Thoracic aorta (tissue), 2 donors: ENCODE measurements around the gene RXRB. TPM values are rescaled to one million over a fixed set of nuclear protein-coding genes. Genes with fewer than 3 reads are reported as not detected.

Source experiments
- ATAC-seq: fragments of 150-250 bp; one replicate; pipeline ENCODE4 v1.8.0; 2017; ENCODE audit warnings: low read depth; ENCODE audit not compliant: insufficient number of reproducible peaks, low FRiP score
- DNase-seq: peaks from one replicate; pipeline ENCODE4 v3.0.0-alpha.2; 2020; ENCODE audit warnings: low spot score
- H3K27ac ChIP-seq, 2 donors: fragments of 200-600 bp; sonication (generic); 1 replicate in 1 of 2; 2 replicates in 1 of 2; pipeline ENCODE4 v1.5.1; 2016; ENCODE audit warnings: mild to moderate bottlenecking in 2 of 2, moderate library complexity in 2 of 2
- H3K27me3 ChIP-seq: fragments of 200-600 bp; sonication (generic); replicated peaks from 2 replicates; pipeline ENCODE4 v1.6.0; 2016; ENCODE audit warnings: mild to moderate bottlenecking; ENCODE audit not compliant: insufficient read depth
- H3K36me3 ChIP-seq: fragments of 200-600 bp; sonication (generic); one replicate; pipeline ENCODE4 v1.5.1; 2016
- H3K4me1 ChIP-seq, 2 donors: fragments of 200-600 bp; sonication (generic); 1 replicate in 1 of 2; 2 replicates in 1 of 2; pipeline versions ENCODE4 v1.5.1 to v1.6.0; 2016; ENCODE audit warnings: low read depth in 2 of 2, mild to moderate bottlenecking in 1 of 2; ENCODE audit not compliant: control insufficient read depth in 1 of 2
- H3K4me3 ChIP-seq: fragments of 200-600 bp; sonication (generic); 2 replicates; pipeline ENCODE4 v1.5.1; 2016; ENCODE audit warnings: mild to moderate bottlenecking
- H3K9me3 ChIP-seq: fragments of 200-600 bp; sonication (generic); 2 replicates; pipeline ENCODE4 v1.5.1; 2016
- total RNA-seq, 2 donors: library from RNA; depleted of rRNA; stranded (reverse); fragments of >200 nt; gene quantifications; one replicate each; pipeline versions ENCODE4 v1.1.0 to v1.2.3, GENCODE V29; 2016
- TF ChIP-seq, protein P1 (sequence below): fragments of 200-600 bp; sonication (generic); IDR thresholded peaks from one replicate; pipeline ENCODE4 v1.5.1; 2019; ENCODE audit warnings: antibody characterized with exemption

RXRB gene
- total RNA-seq, 2 donors from 2014 or later, result 38.7 to 47.2 TPM

DNA sequence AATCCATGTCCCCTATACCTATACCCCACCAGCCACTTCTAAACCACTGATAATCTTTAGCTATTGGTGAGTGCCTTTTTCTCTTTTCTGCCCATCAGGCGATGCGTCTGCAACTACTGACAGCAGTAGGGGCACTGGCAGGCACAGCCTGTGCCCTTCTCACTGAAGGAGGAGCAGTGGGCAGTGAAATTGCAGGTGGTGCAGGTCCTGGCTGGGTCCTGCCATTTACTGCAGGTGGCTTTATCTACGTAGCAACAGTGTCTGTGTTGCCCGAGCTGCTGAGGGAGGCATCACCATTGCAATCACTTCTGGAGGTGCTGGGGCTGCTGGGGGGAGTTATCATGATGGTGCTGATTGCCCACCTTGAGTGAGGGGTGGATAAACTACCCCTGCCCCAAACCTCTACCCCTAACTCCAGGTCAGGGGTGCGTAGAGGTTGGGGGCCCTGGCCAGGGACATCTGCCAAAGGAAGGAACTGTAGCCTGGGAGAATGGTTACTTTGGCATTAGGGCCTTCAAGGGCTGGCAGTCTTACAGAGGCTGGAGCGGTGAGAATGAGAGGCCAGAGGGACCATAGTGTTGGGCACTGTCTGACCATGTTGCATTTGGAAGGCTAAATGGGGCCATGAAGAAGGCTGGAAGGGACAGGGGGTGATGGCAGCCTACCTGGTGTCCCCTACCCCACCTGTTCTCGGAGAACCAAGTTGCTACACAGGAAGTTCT, 3.1 kb upstream of the RXRB start:
- no peaks in the 10 kb centered on the region for H3K27me3 ChIP-seq
- DNase-seq (no peak), ATAC-seq (no peak)
- peaks cover 15% of the 10 kb centered on the region for H3K36me3 ChIP-seq
- TF ChIP-seq, protein P1, sequence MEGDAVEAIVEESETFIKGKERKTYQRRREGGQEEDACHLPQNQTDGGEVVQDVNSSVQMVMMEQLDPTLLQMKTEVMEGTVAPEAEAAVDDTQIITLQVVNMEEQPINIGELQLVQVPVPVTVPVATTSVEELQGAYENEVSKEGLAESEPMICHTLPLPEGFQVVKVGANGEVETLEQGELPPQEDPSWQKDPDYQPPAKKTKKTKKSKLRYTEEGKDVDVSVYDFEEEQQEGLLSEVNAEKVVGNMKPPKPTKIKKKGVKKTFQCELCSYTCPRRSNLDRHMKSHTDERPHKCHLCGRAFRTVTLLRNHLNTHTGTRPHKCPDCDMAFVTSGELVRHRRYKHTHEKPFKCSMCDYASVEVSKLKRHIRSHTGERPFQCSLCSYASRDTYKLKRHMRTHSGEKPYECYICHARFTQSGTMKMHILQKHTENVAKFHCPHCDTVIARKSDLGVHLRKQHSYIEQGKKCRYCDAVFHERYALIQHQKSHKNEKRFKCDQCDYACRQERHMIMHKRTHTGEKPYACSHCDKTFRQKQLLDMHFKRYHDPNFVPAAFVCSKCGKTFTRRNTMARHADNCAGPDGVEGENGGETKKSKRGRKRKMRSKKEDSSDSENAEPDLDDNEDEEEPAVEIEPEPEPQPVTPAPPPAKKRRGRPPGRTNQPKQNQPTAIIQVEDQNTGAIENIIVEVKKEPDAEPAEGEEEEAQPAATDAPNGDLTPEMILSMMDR, result no peak
- H3K9me3 ChIP-seq, result no peaks in the 10 kb centered on the region
- peak overlapping the region; percentile 90 for H3K4me3 ChIP-seq
- H3K4me1 ChIP-seq, result peaks cover 29 to 51% of the 10 kb centered on the region in 2 donors
- H3K27ac ChIP-seq, result no peak overlapping the region

DNA sequence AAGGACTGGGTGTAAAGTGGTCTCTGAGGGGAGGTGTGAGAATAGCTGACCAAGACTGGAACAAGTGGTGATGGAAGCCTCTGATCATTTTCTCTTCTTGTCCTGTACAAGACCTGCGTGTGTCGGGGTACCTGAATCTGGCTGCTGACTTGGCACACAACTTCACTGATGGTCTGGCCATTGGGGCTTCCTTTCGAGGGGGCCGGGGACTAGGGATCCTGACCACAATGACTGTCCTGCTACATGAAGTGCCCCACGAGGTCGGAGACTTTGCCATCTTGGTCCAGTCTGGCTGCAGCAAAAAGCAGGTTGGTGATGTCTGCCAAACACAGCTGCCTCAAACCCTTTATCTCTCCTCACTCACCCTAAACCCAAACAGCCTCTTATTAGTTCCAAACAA, 2.3 kb upstream of the RXRB start:
- Histone ChIP-seq H3K27me3 (no peaks in the 10 kb centered on the region), H3K4me1 (peaks cover 29 to 59% of the 10 kb centered on the region in 2 donors), H3K27ac (no peak overlapping the region), H3K4me3 (no peak overlapping the region), H3K36me3 (peaks cover 15% of the 10 kb centered on the region), H3K9me3 (no peaks in the 10 kb centered on the region)
- DNase-seq, result no peak
- TF ChIP-seq, protein P1, result no peak
- ATAC-seq, result no peak

DNA sequence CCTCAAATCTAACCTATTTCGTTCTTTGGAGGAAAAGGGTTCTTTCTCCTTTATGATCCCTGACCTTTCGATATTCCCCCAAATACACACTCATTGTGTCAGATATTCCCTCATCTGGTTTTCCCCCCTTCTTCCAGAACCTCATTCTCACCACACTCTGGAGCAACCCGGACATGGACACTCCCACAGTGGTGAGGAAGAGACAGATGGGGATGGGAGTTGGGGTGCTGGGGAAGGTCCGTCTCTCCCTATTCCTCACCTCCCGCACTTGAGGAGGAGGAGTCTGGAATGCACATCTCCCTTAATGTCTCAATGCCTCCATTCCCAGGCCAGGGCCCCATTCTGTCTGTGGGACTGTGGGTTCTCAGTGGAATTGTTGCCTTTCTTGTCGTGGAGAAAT, 1.5 kb upstream of the RXRB start:
- DNase-seq, result no peak
- Histone ChIP-seq H3K4me1 (peaks cover 29 to 57% of the 10 kb centered on the region in 2 donors), H3K4me3 (peak overlapping the region; percentile 99), H3K27me3 (no peaks in the 10 kb centered on the region), H3K36me3 (peaks cover 19% of the 10 kb centered on the region), H3K27ac (no peak overlapping the region), H3K9me3 (no peaks in the 10 kb centered on the region)
- TF ChIP-seq, protein P1, result no peak
- ATAC-seq, result no peak

DNA sequence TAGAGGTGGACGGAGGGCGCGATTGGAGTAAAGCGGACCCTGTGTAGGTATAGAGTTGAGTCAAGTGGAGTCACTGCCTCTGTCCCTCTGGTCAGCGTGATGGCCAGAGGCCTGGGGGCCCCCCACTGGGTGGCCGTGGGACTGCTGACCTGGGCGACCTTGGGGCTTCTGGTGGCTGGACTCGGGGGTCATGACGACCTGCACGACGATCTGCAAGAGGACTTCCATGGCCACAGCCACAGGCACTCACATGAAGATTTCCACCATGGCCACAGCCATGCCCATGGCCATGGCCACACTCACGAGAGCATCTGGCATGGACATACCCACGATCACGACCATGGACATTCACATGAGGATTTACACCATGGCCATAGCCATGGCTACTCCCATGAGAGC, 681 bp upstream of the RXRB start:
- Histone ChIP-seq H3K27ac (peak overlapping the region; percentile 97 to 99), H3K27me3 (no peaks in the 10 kb centered on the region), H3K4me3 (peak overlapping the region; percentile 99), H3K9me3 (no peaks in the 10 kb centered on the region), H3K4me1 (peaks cover 29 to 55% of the 10 kb centered on the region in 2 donors), H3K36me3 (peaks cover 24% of the 10 kb centered on the region)
- TF ChIP-seq, protein P1, result no peak
- no peak for ATAC-seq
- DNase-seq, result no peak

DNA sequence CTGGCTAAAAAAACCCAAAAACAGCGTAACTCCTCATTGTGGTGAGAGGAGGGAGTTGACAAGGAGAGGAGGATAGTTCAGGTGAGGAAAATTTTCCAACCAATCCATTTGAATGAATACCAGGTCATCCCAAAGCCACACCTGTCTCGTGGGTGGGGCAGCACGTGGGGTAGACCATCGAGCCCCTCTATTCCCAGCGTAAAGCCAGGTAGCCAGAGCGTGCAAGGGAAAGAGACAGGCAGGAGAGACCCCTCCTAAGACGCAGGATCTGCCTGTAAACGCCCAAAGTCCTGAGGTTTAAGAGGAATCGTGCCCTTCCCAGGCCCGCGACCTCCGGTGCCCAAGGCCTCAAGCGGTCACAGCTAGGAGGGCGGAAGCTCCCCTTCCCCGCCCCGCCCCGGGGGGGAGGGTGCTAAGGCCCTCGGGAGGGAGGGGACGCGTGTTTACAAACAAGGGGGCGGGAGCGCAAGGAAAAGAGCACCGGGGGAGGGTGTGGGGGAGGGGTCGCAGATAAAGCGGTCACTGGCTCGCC, 712 bp downstream of the RXRB start:
- no peak for DNase-seq
- no peaks in the 10 kb centered on the region for H3K27me3 ChIP-seq
- TF ChIP-seq, protein P1, result no peak
- peak overlapping the region; percentile 97 to 99 for H3K27ac ChIP-seq
- H3K4me3 ChIP-seq, result peak overlapping the region; percentile 99
- peaks cover 26 to 48% of the 10 kb centered on the region in 2 donors for H3K4me1 ChIP-seq
- H3K36me3 ChIP-seq, result peaks cover 38% of the 10 kb centered on the region
- H3K9me3 ChIP-seq, result no peaks in the 10 kb centered on the region
- no peak for ATAC-seq
